Mesenchymal stem cell (in vitro differentiated cells and primary cell): Measurements from ENCODE around the gene AVEN.

Source experiments
- DNase-seq: peaks from one replicate; pipeline ENCODE4 v3.0.0-alpha.2; 2013
- H2AFZ ChIP-seq: one replicate; pipeline ENCODE4 v1.6.1; 2013; ENCODE audit warnings: low read depth, mild to moderate bottlenecking, control low read depth, inconsistent platforms, low read length, moderate library complexity
- H2AK5ac ChIP-seq: 2 replicates; pipeline ENCODE4 v1.6.1; 2013; ENCODE audit warnings: low read length, moderate library complexity, mild to moderate bottlenecking, inconsistent platforms; ENCODE audit not compliant: severe bottlenecking
- H2BK120ac ChIP-seq: one replicate; pipeline ENCODE4 v1.6.1; 2013; ENCODE audit warnings: low read depth, mild to moderate bottlenecking, inconsistent platforms, low read length, moderate library complexity
- H2BK12ac ChIP-seq, 2 experiments: one replicate each; pipeline ENCODE4 v1.6.1; 2013; ENCODE audit warnings: inconsistent platforms in 2 of 2, low read length in 2 of 2, mild to moderate bottlenecking in 2 of 2, moderate library complexity in 2 of 2, control low read depth in 1 of 2
- H2BK15ac ChIP-seq: one replicate; pipeline ENCODE4 v1.6.1; 2013; ENCODE audit warnings: mild to moderate bottlenecking, low read depth, inconsistent platforms; ENCODE audit not compliant: poor library complexity, severe bottlenecking
- H2BK5ac ChIP-seq: 2 replicates; pipeline ENCODE4 v1.6.1; 2013; ENCODE audit warnings: low read depth, mild to moderate bottlenecking, low read length, control low read depth, inconsistent platforms; ENCODE audit not compliant: poor library complexity, severe bottlenecking
- H3K14ac ChIP-seq, 2 experiments: one replicate each; pipeline ENCODE4 v1.6.1; 2013; ENCODE audit warnings: inconsistent platforms in 2 of 2, low read length in 2 of 2, control low read depth in 1 of 2, mild to moderate bottlenecking in 1 of 2, moderate library complexity in 1 of 2
- H3K18ac ChIP-seq, 2 experiments: one replicate each; pipeline ENCODE4 v1.6.1; 2013; ENCODE audit warnings: inconsistent platforms in 2 of 2, low read length in 2 of 2, control low read depth in 1 of 2, low read depth in 1 of 2, mild to moderate bottlenecking in 1 of 2
- H3K23ac ChIP-seq, 2 experiments: one replicate each; pipeline ENCODE4 v1.6.1; 2013; ENCODE audit warnings: inconsistent platforms in 2 of 2, low read length in 2 of 2, mild to moderate bottlenecking in 2 of 2, moderate library complexity in 2 of 2, control low read depth in 1 of 2
- H3K27ac ChIP-seq: 2 replicates; pipeline ENCODE4 v1.5.1; 2013; ENCODE audit warnings: mild to moderate bottlenecking, moderate library complexity, low read length, control low read depth, inconsistent platforms; ENCODE audit not compliant: poor library complexity, severe bottlenecking
- H3K27me3 ChIP-seq, 2 experiments: 2 replicates each; pipeline versions ENCODE4 v1.6.1 to v1.7.0; 2013; ENCODE audit warnings: low read length in 2 of 2, mild to moderate bottlenecking in 2 of 2, moderate library complexity in 2 of 2, control low read depth in 1 of 2, inconsistent platforms in 1 of 2; ENCODE audit not compliant: control insufficient read depth in 1 of 2, insufficient read depth in 1 of 2
- H3K36me3 ChIP-seq, 2 experiments: 2 replicates each; pipeline versions ENCODE4 v1.6.1 to v1.7.0; 2013; ENCODE audit warnings: low read length in 2 of 2, control low read depth in 1 of 2, inconsistent platforms in 1 of 2, low read depth in 1 of 2, mild to moderate bottlenecking in 1 of 2; ENCODE audit not compliant: insufficient read depth in 2 of 2, control insufficient read depth in 1 of 2
- H3K4ac ChIP-seq, 2 experiments: one replicate each; pipeline ENCODE4 v1.6.1; 2013; ENCODE audit warnings: inconsistent platforms in 2 of 2, low read length in 2 of 2, mild to moderate bottlenecking in 2 of 2, moderate library complexity in 2 of 2, control low read depth in 1 of 2, low read depth in 1 of 2
- H3K4me1 ChIP-seq: 2 replicates; pipeline ENCODE4 v1.6.1; 2013; ENCODE audit warnings: low read depth, low read length, control low read depth; ENCODE audit not compliant: control insufficient read depth, insufficient read depth
- H3K4me2 ChIP-seq: 2 replicates; pipeline ENCODE4 v1.6.1; 2013; ENCODE audit warnings: low read length, mild to moderate bottlenecking, inconsistent platforms; ENCODE audit not compliant: poor library complexity, severe bottlenecking
- H3K4me3 ChIP-seq, 2 experiments: 2 replicates each; pipeline versions ENCODE4 v1.5.1 to v1.7.0; 2013; ENCODE audit warnings: low read length in 2 of 2, mild to moderate bottlenecking in 2 of 2, control low read depth in 1 of 2, low read depth in 1 of 2; ENCODE audit not compliant: insufficient read depth in 1 of 2
- H3K79me1 ChIP-seq: replicated peaks from 2 replicates; pipeline ENCODE4 v1.6.1; 2013; ENCODE audit warnings: mild to moderate bottlenecking, control low read depth, low read length, inconsistent platforms; ENCODE audit not compliant: poor library complexity, severe bottlenecking
- H3K9ac ChIP-seq: 2 replicates; pipeline ENCODE4 v1.7.0; 2013; ENCODE audit warnings: mild to moderate bottlenecking, low read length, moderate library complexity
- H3K9me3 ChIP-seq: 2 replicates; pipeline ENCODE4 v1.7.0; 2013; ENCODE audit warnings: mild to moderate bottlenecking, low read length; ENCODE audit not compliant: control insufficient read depth
- H4K8ac ChIP-seq: one replicate; pipeline ENCODE4 v1.6.1; 2013; ENCODE audit warnings: inconsistent platforms, mild to moderate bottlenecking, low read length, moderate library complexity
- H4K91ac ChIP-seq: one replicate; pipeline ENCODE4 v1.6.1; 2013; ENCODE audit warnings: mild to moderate bottlenecking, low read length, inconsistent platforms
- WGBS: methylation state at CpG from one replicate; pipeline ENCODE4 v1.1.7; 2013; ENCODE audit warnings: mixed read lengths; 5-methylcytosine and 5-hydroxymethylcytosine counted together

Gene AVEN

DNA sequence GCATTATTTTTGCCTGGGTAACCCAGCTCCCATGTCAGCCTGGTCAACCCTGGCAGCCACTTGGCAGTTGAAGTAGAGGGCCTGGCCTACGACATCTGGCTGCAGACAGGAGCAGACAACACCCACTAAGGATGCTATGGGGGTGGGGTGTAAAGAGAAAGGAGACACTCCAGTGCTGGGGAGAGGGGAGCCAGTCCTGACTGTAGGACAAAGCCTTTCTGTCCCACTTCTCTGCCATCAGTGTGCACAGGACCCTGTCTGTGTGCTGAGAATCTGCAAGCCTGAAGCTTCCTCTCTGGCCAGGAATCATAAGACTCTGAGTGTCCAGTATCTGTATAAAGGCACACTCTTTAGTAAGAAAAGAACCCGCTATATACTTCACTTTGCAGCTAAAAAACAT, 167.0 kb downstream of the AVEN start:
- no peak for DNase-seq
- Histone ChIP-seq H2BK15ac (no peak overlapping the region), H2BK5ac (no peak overlapping the region), H3K4ac (no peak overlapping the region), H3K79me1 (peaks cover 12% of the 10 kb centered on the region), H3K36me3 (peaks cover 0 to 5% of the 10 kb centered on the region in 2 experiments), H3K27me3 (no peaks in the 10 kb centered on the region), H3K14ac (no peak overlapping the region), H4K91ac (no peak overlapping the region), H3K27ac (no peak overlapping the region), H3K4me2 (no peak overlapping the region), H3K9me3 (no peaks in the 10 kb centered on the region), H3K9ac (peak overlapping the region; percentile 13), H2AK5ac (no peak overlapping the region), H3K4me3 (no peak overlapping the region), H2BK12ac (no peak overlapping the region), H3K4me1 (no peaks in the 10 kb centered on the region), H4K8ac (no peak overlapping the region), H2BK120ac (no peak overlapping the region), H3K18ac (no peak overlapping the region), H2AFZ (no peak overlapping the region), H3K23ac (no peak overlapping the region)
- 95% methylated on average over 2 of the region's 2 CpGs for WGBS

- 20% methylated on average over 2 of the region's 3 CpGs for WGBS
- Histone ChIP-seq H3K14ac (no peak overlapping the region), H3K79me1 (peaks cover 4% of the 10 kb centered on the region), H3K4ac (peak overlapping the region in 1 of 2 experiments; percentile 43), H2BK120ac (no peak overlapping the region), H3K27me3 (no peaks in the 10 kb centered on the region), H3K23ac (peak overlapping the region in 1 of 2 experiments; percentile 64), H3K4me3 (no peak overlapping the region), H3K9me3 (no peaks in the 10 kb centered on the region), H3K4me1 (no peaks in the 10 kb centered on the region), H3K18ac (peak overlapping the region in 1 of 2 experiments; percentile 64), H3K27ac (no peak overlapping the region), H2BK5ac (no peak overlapping the region), H3K9ac (no peak overlapping the region), H2AK5ac (no peak overlapping the region), H2BK15ac (no peak overlapping the region), H2BK12ac (peak overlapping the region in 1 of 2 experiments; percentile 57), H4K91ac (no peak overlapping the region), H3K36me3 (peaks cover 5 to 22% of the 10 kb centered on the region in 2 experiments), H3K4me2 (no peak overlapping the region), H2AFZ (no peak overlapping the region), H4K8ac (no peak overlapping the region)
- DNase-seq, result peak; percentile 83
Measured at GRCh38 chr15:33866101-33866737, 172.8 kb downstream of the AVEN start.

GRCh38 chr15:33865416-33865815, 173.6 kb downstream of the AVEN start:
- H4K8ac ChIP-seq, result no peak overlapping the region
- WGBS, result 98% methylated on average over 5 of the region's 6 CpGs
- no peak overlapping the region for H3K14ac ChIP-seq
- H2BK12ac ChIP-seq, result no peak overlapping the region
- no peak overlapping the region for H3K27ac ChIP-seq
- H3K9me3 ChIP-seq, result no peaks in the 10 kb centered on the region
- no peak overlapping the region for H2AK5ac ChIP-seq
- no peak overlapping the region for H3K4me2 ChIP-seq
- no peak overlapping the region for H3K9ac ChIP-seq
- no peak overlapping the region for H4K91ac ChIP-seq
- no peaks in the 10 kb centered on the region for H3K27me3 ChIP-seq
- peaks cover 1% of the 10 kb centered on the region for H3K4me1 ChIP-seq
- H2BK5ac ChIP-seq, result no peak overlapping the region
- H3K18ac ChIP-seq, result no peak overlapping the region
- no peak overlapping the region for H3K4me3 ChIP-seq
- peak; percentile 55 for DNase-seq
- H3K23ac ChIP-seq, result no peak overlapping the region
- H3K4ac ChIP-seq, result no peak overlapping the region
- no peak overlapping the region for H2BK120ac ChIP-seq
- peaks cover 5 to 22% of the 10 kb centered on the region in 2 experiments for H3K36me3 ChIP-seq
- no peak overlapping the region for H2BK15ac ChIP-seq
- H3K79me1 ChIP-seq, result peaks cover 4% of the 10 kb centered on the region
- H2AFZ ChIP-seq, result no peak overlapping the region

GRCh38 chr15:33864360-33865075, 174.5 kb downstream of the AVEN start:
- Histone ChIP-seq H2BK5ac (no peak overlapping the region), H2AFZ (no peak overlapping the region), H2BK12ac (no peak overlapping the region), H3K27ac (no peak overlapping the region), H2BK120ac (no peak overlapping the region), H3K27me3 (no peaks in the 10 kb centered on the region), H4K91ac (no peak overlapping the region), H3K4me3 (no peak overlapping the region), H3K79me1 (peaks cover 2% of the 10 kb centered on the region), H3K23ac (no peak overlapping the region), H3K4me1 (peaks cover 1% of the 10 kb centered on the region), H2BK15ac (no peak overlapping the region), H3K9me3 (no peaks in the 10 kb centered on the region), H3K4me2 (no peak overlapping the region), H3K4ac (no peak overlapping the region), H4K8ac (no peak overlapping the region), H3K9ac (no peak overlapping the region), H3K36me3 (peaks cover 3 to 26% of the 10 kb centered on the region in 2 experiments), H3K14ac (no peak overlapping the region), H3K18ac (no peak overlapping the region), H2AK5ac (no peak overlapping the region)
- WGBS, result 92% methylated on average over 5 of the region's 5 CpGs
- DNase-seq, result peak; percentile 76
